ENCODE results near the gene INS. TPM values are rescaled to one million over a fixed set of nuclear protein-coding genes. Genes with fewer than 3 reads are reported as not detected.
"Not testable (repeated sequence)": the region's sequence is repeated elsewhere in the genome, so short reads cannot be mapped to it uniquely, and the experiment has no call there.

Gene INS
- total and polyA plus RNA-seq, 10 of the 15 experiments (the other 5 are each of a cell fraction or from before 2014, with no cell fraction given): not detected

GRCh38 chr11:2178906-2179494 lies 18.0 kb upstream of the INS start (continued):
- TF ChIP-seq MEF2A (IDR thresholded peaks at IDR 0.05; ENCODE audit: insufficient read depth, low read depth, low read length): no peak
- TF ChIP-seq EED (IDR thresholded peaks at IDR 0.05; ENCODE audit: low read depth): no peak
- no peak for TF ChIP-seq SREBF1 (IDR thresholded peaks at IDR 0.05; ENCODE audit: low read length)
- TF ChIP-seq ZBTB11 (CRISPR knock-in tag; IDR thresholded peaks at IDR 0.05): no peak
- TF ChIP-seq, protein P1, sequence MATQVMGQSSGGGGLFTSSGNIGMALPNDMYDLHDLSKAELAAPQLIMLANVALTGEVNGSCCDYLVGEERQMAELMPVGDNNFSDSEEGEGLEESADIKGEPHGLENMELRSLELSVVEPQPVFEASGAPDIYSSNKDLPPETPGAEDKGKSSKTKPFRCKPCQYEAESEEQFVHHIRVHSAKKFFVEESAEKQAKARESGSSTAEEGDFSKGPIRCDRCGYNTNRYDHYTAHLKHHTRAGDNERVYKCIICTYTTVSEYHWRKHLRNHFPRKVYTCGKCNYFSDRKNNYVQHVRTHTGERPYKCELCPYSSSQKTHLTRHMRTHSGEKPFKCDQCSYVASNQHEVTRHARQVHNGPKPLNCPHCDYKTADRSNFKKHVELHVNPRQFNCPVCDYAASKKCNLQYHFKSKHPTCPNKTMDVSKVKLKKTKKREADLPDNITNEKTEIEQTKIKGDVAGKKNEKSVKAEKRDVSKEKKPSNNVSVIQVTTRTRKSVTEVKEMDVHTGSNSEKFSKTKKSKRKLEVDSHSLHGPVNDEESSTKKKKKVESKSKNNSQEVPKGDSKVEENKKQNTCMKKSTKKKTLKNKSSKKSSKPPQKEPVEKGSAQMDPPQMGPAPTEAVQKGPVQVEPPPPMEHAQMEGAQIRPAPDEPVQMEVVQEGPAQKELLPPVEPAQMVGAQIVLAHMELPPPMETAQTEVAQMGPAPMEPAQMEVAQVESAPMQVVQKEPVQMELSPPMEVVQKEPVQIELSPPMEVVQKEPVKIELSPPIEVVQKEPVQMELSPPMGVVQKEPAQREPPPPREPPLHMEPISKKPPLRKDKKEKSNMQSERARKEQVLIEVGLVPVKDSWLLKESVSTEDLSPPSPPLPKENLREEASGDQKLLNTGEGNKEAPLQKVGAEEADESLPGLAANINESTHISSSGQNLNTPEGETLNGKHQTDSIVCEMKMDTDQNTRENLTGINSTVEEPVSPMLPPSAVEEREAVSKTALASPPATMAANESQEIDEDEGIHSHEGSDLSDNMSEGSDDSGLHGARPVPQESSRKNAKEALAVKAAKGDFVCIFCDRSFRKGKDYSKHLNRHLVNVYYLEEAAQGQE (IDR thresholded peaks at IDR 0.05; ENCODE audit: low read depth, low read length): no peak
- TF ChIP-seq NFXL1 (IDR thresholded peaks at IDR 0.05; ENCODE audit: borderline replicate concordance): no peak

- intact Hi-C loops (cut with micrococcal nuclease; ENCODE audit: unreplicated experiment); H3K9ac ChIP-seq (ENCODE audit: control insufficient read depth, insufficient read depth, low read length); CTCF ChIA-PET; H4K20me1 ChIP-seq (ENCODE audit: control insufficient read depth, insufficient read depth); DNase-seq (ENCODE audit: low read depth, low spot score); H3K4me2 ChIP-seq (ENCODE audit: control insufficient read depth, insufficient read depth); H3K79me2 ChIP-seq (ENCODE audit: control insufficient read depth, insufficient read depth, low read length); H3K27me3 ChIP-seq (replicated peaks in 1 of 2; ENCODE audit: control insufficient read depth in 2 of 2, insufficient read depth in 2 of 2, low read length in 1 of 2); H3K4me1 ChIP-seq (ENCODE audit: control insufficient read depth, insufficient read depth, low read length); H3K9me3 ChIP-seq (replicated peaks; ENCODE audit: control insufficient read depth, insufficient read depth, low read length); POLR2A ChIA-PET; H3K27ac ChIP-seq (ENCODE audit: control insufficient read depth, insufficient read depth); BruUV-seq (replicated peaks); H3K36me3 ChIP-seq (ENCODE audit: control insufficient read depth in 2 of 2, insufficient read depth in 2 of 2, low read length in 1 of 2); in situ Hi-C loops (cut with MboI); ATAC-seq; H2AFZ ChIP-seq (ENCODE audit: control insufficient read depth, low read depth, low read length); SMC1A ChIA-PET (ENCODE audit: uncharacterized antibody, unreplicated experiment); FAIRE-seq; H3K4me3 ChIP-seq; RAD21 ChIA-PET (ENCODE audit: unreplicated experiment): not testable (repeated sequence)
- 27% methylated on average over 14 of the region's 16 CpGs for WGBS (ENCODE audit: insufficient coverage, insufficient replicate concordance, low lambda C conversion rate, missing lambda C conversion rate)
Measured at GRCh38 chr11:2178055-2178773, 17.2 kb upstream of the INS start.
